LNCaP clone FGC (cell line): ENCODE results near the gene ZNF789.

ENCODE experiments used
- DNase-seq: peaks from one replicate; pipeline ENCODE4 v3.0.0-alpha.2; 2011; ENCODE audit warnings: low read depth
- H3K4me3 ChIP-seq: 2 replicates; pipeline ENCODE4 v1.5.1; 2011; ENCODE audit warnings: mild to moderate bottlenecking, low read depth, low read length, control low read depth
- CTCF ChIP-seq: IDR thresholded peaks from 2 replicates; pipeline ENCODE4 v1.5.1; 2012; ENCODE audit warnings: mild to moderate bottlenecking; ENCODE audit not compliant: control insufficient read depth, insufficient read depth; ENCODE audit errors: extremely low read depth

Gene ZNF789

DNA sequence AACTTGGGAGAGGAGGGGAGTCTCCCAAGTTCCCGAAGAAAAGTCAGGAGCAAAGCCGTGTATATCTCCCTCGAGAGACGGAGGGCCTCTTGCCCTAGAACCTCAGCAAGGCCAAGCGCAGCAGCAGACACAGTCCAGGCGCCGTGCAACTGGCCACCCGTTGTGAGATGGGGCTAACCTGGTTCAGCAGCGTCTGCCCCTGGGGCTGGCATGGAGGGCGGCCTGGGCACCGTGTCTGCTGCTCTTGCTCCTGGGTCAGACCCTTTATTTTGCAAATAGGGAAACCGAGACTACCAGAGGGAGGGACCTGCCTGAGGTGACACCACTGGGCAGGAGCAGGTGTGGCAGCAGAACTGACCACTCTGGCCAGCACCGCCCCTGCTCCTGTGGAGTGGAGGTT is 20.1 kb upstream of the ZNF789 start:
- no peak for TF ChIP-seq CTCF
- no peak overlapping the region for H3K4me3 ChIP-seq
- no peak for DNase-seq

- no peak for TF ChIP-seq CTCF
- H3K4me3 ChIP-seq = no peak overlapping the region
- no peak for DNase-seq
Measured at GRCh38 chr7:99453105-99453504, 19.6 kb upstream of the ZNF789 start.

DNA sequence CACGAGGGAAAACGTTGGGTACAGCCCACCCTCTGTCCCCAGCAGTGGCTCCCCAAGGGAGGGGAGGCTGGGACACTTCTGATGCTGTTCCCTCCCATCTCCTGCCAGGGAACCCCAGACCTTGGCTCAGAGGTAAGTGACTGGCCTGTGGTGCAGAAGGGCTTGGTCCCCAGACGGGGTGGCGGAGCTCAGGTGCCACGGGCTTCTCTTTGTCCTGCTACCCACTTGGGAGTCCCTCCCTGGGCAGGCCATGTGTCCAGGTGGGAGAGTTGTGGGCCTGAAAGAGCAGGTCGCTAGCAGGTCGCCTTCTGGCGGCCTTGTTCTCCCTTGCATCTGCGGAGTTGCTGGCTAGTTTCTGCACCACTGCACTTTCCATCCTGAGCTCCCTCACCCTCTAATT is 16.8 kb upstream of the ZNF789 start:
- H3K4me3 ChIP-seq = no peak overlapping the region
- TF ChIP-seq CTCF = no peak
- no peak for DNase-seq

- DNase-seq = no peak
- no peak overlapping the region for H3K4me3 ChIP-seq
- no peak for TF ChIP-seq CTCF
Measured at GRCh38 chr7:99456288-99456687, 16.4 kb upstream of the ZNF789 start.

DNA sequence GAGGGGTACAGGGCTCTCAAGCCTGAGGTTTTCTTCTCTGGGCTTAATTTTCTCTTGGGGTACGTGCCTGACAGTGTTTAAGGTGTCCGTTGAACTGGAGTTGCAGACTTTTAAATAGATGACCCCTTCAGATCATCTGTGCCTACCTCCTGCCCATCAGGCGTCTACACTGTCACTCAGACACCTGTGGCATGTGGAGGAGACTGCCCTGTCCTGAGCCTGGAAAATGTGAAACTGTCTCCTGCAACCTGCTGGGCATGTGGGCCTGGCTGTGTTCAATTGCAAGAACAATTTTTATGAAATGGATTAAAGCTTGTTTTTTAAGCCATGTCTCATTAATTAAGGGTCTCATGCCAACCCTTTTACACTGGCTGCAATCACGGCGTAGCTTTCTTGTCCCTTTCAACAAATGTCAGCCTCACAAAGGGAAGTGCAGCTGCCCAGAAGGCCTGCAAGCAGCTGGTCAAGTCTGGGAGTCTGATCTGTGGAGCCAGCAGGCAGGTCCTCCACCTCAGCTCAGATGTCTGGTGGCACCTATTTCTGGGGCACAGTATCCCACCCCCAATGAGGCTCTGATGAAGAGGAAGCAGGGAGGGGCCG is 15.5 kb upstream of the ZNF789 start:
- TF ChIP-seq CTCF = no peak
- no peak overlapping the region for H3K4me3 ChIP-seq
- DNase-seq = no peak

DNA sequence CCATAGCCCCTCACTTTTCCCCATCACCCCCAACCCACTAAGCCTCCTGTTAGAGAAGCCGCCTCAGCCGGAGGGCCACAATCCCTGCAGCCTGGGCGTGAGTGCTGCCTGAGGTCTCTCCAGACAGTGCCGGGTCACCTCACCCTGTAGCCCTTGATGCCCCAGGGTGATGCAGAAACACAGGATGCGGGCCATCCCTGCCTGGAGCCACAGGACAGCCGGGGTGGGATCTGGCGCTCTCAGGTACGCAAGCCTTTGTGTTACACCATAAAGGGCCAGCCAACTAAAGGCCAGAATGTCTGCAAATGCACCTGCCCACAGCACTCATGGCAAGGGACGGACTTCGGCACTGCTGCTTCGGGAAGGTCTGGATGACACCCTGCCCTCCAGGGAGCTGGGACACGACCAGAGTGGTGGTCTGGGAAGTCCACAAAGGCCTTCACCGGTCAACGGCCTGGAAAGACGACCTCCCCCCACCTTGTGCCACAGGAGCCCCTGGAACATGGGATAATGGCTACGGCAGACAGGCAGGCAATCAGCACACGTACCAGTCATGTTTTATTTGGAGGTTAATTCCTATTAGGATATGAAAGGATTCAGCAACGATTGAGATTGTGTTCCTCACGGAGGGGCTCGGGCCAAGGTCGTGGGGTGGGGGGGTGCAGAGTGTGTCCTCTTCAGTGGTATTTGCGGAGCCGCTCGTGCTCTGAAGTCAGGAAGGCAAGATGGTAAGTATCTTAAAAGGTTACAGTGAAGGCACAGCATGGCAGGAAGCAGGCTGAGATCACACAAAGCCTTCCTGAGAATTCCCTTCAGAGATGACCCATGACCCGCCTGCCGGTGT is 14.8 kb upstream of the ZNF789 start:
- TF ChIP-seq CTCF = no peak
- no peak for DNase-seq
- no peak overlapping the region for H3K4me3 ChIP-seq
